ENCODE data around the gene OR8B4.
"Not testable (repeated sequence)": the region's sequence is repeated elsewhere in the genome, so short reads cannot be mapped to it uniquely, and the experiment has no call there.

OR8B4 gene, protein sequence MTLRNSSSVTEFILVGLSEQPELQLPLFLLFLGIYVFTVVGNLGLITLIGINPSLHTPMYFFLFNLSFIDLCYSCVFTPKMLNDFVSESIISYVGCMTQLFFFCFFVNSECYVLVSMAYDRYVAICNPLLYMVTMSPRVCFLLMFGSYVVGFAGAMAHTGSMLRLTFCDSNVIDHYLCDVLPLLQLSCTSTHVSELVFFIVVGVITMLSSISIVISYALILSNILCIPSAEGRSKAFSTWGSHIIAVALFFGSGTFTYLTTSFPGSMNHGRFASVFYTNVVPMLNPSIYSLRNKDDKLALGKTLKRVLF

DNA sequence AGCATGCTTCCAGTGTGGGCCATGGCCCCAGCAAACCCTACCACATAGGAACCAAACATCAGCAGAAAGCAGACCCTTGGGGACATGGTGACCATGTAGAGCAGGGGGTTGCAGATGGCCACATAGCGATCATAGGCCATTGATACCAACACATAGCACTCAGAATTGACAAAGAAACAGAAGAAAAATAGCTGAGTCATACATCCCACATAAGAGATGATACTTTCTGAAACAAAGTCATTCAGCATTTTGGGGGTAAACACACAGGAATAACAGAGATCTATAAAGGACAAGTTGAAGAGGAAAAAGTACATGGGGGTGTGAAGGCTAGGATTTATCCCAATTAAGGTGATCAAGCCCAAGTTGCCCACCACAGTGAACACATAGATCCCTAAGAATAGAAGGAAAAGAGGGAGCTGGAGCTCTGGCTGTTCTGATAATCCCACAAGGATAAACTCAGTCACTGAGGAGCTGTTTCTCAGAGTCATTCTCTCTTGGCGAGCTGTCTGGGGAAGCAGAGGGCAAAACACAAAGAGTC, at the start of gene OR8B4:
OR8B4 (minus strand) TSS at position 488 of the 538 bp plus-strand sequence; CDS start at position 488, 0 bp downstream.
- no peak for DNase-seq

DNA sequence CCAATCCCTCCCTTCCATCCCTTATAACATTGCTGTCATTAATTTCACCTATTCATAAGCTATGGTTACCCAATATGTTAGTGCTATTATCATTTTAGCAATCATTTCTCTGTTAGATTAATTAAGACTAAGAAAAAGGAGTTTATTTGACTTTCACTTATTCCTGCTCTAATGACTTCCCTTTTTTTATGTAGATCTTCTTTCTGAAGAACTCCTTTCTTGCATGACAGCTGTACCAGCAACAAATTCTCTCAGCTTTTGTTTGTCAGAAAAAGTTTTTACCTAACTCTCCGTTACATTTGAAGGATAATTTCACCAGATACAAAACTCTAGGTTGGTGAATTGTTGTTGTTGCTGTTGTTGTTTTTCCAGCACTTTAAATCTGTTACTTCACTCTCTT, 49.4 kb upstream of the OR8B4 start:
- no peak for DNase-seq

- DNase-seq = no peak
These were observed 48.8 kb upstream of the OR8B4 start for GRCh38 chr11:124473476-124473875.

DNA sequence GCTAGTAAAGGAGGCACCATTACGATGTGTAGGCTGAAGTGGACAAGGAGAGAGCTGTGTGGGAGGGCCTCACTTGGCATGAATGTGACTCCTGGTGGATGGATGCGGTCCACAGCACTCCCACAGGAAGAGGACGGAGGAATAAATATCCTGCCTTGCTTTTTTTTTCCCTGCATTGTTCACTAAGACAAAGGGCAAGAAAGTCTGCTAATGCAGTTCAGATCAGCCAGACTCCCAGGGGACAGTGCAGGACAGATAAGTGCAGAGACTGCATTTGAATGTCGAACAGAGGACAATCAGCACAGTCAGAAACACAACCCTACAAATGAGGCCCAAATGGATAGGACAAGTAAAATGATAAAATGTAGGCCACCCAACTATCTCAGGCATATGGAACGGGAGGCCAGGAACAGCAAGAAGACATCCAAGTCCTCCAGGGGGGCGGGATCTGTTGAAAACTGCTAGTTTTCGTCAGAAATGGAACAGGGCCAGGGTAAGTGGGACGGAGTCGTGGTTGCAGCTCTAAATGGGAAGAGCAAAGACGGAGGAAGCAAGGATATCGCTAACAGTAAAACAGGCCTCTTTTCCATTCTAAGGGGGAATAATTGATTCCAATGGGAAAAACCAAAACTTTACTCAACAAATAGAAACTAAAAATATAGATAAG, 46.0 kb upstream of the OR8B4 start:
- no peak for DNase-seq

DNA sequence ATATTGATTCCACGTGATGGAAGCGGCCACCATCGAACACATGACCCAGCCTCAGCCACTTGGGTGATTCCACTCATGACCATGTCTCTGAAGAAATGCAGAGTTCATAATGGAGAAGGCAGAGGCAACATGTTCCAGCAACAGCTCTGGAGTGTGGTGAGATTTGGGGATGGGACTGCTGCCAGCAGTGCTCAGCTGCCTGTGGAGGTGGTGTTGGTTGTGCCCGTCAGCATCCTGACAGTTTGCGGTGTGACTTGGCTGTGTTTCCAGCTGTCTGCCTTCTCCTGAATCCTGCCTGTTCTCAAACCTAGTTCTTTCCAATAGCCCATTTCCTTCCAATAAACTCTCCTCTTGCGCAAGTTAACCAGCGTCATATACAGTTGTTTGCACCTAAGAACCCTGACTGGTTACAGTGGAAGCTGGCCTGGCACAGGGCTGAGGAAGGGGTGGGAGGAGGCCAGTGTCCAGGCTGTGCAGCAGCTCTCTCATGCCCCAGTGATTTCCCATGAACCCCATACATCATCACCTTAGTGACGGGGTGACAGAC, 42.8 kb upstream of the OR8B4 start:
- DNase-seq = no peak

- DNase-seq = no peak
These were observed 40.7 kb upstream of the OR8B4 start for GRCh38 chr11:124465368-124465767.

GRCh38 chr11:124463990-124464389, 39.3 kb upstream of the OR8B4 start:
- DNase-seq = no peak

DNA sequence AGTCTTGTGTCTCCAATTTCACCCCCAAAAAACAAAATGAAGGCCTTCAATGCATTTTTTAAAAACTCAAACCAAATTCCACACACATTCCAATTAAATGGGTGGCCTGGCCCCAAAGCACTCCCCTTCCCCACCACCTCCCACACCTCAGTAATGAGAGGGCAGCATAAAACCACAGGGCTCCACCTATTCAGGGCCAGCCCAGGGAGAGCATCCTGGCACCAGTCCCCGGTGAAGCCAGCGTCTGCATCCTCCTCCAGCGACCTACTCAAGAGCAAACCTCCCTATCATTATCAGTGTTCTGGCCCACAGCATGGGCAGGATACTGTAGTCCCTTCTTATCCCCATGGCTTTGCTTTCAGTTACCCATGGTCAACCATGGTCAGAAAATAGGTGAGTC, 38.7 kb upstream of the OR8B4 start:
- no peak for DNase-seq

GRCh38 chr11:124460459-124460858, 35.8 kb upstream of the OR8B4 start:
- no peak for DNase-seq

GRCh38 chr11:124459379-124459778, 34.7 kb upstream of the OR8B4 start:
- not testable (repeated sequence) for DNase-seq

GRCh38 chr11:124454552-124454951, 29.9 kb upstream of the OR8B4 start:
- DNase-seq = no peak

DNA sequence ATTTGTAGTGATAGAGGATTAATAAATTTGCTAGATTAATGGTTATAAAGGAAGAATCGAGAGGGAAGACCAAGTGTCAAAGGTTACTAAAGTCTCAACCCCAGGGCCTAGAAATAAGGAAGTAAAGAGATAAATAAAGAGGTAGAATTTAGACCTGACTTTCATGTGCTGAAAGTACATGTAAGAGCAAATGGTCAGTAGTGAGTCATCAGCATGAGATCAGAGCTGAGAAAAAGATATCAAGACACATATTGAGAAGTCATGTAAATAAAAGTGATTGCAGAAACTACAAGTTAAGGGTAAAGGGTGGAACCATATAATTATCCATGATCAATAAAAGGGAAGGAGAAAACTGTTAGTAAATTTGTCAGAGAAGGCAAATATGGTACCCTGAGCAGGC, 22.2 kb upstream of the OR8B4 start:
- no peak for DNase-seq

DNA sequence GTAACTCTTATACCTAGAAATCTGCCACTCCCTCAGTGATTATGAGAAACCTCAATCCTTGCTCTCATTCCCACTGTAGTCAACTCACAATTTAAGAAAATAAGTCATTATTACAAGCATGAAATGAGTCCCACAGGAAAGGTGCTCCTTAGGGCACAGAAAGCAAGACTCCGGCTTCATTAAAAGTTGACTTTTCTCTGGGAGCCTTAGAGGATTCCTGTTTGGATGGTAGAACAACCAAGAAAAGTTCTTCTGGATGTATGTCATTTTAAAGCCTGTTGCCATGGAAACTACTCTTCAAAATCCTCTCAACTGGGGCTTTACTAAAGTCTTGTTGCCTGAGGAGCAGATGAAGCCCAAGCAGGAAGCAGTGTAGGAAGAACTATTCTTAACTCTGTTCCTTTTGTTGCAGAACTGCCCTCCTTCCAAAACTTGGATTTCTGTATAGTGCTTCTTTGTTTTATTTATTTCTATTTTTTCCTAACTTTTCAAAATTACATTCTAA, 21.0 kb upstream of the OR8B4 start, which contains the start of gene OR8B8:
OR8B8 (minus strand) TSS at position 51 of the 505 bp plus-strand sequence. CDS start 4,611 bp downstream, outside the sequence.
- no peak for DNase-seq

- no peak for DNase-seq
These were observed 18.2 kb upstream of the OR8B4 start for GRCh38 chr11:124442847-124443246.

DNA sequence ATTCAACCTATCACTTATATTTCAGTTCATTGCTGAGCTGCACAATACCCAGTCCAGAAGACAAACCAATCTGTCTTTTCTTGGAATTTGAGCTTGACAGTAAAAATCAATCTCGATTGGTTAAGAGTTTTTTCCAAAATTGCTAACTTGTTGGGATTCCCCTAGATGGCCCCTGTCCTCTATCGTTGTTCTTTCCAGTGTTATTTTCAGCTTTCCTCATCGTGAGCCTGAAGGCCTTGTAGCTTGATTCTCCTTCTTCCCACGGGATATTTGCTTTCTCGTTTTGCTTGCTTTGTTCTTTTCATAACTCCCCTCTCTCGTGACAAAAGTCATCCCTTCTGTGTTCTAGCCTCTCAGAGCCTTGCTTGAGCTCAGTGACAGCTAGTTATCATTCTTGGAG, 17.8 kb upstream of the OR8B4 start:
- no peak for DNase-seq

- DNase-seq = no peak
These were observed 16.8 kb upstream of the OR8B4 start for GRCh38 chr11:124441519-124441918.

DNA sequence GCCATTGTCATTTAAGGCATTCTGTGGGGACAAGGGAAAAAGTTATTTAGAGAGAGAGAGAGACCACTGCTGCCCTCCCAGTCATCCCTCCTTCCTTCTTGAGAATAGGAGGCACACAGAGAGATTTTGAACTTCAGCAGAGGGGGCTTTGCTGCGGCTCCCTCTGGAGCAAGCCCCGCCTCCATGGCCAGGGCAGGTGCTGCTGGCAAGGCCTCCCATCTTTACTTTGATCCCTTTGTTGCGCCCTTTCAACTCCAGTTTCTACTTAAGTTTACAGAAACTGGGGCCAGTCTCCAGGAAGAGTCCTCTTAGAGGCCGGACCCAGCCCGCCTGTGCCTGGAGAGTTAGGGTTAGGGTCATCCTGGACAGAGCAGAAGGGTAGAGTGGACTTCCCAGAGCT, 16.4 kb upstream of the OR8B4 start:
- DNase-seq = no peak

GRCh38 chr11:124440608-124441007, 15.9 kb upstream of the OR8B4 start:
- no peak for DNase-seq

- no peak for DNase-seq
These were observed 10.0 kb upstream of the OR8B4 start for GRCh38 chr11:124434699-124435098.

- DNase-seq = no peak
These were observed 4.9 kb upstream of the OR8B4 start for GRCh38 chr11:124429599-124429998.

DNA sequence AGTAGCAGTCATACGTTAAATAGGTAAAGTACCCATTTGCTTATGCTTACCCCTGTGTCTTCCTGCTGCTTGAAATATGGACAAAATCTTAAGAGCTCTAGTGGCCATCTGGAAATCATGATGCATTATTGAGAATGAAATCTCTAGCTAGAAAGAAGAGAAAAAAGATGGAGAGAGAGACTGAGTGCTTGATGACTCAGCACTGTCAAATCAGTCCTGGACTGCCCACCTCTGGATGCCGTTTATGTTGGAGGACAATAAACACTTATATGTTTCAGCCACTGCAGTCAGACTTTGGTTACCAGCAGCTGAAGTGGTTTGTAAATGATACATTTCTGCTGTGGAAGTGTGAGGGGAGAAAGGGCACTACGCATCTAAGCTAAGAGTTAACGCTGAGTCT, 3.6 kb downstream of the OR8B4 start:
- DNase-seq = no peak

- DNase-seq = no peak
These were observed 9.2 kb downstream of the OR8B4 start for GRCh38 chr11:124415356-124415923.

DNA sequence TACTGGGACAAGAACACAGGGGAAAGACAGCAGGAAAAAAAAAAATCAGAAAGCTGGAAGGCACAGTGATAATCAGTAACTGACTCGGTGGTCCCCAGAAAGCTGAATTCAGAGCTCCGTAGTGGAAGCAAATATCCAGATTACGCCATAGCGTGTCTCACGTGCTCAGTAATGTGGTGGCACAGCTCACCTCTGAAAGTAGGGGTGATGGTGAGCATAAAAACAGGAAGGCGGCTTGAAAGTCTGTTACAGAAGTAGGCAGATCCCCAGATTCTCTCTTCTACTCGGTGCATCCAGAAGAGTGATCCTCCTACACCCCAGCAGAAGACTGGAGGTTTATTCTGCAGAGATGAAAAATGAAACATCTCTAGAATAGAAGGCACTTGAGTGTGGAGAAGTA, 14.8 kb downstream of the OR8B4 start:
- no peak for DNase-seq
